Measurements from ENCODE around the gene ATXN7L3B.
A peak's percentile ranks its signal among the peaks of the same experiment; 100 is the strongest.
"Not testable (repeated sequence)": the region's sequence is repeated elsewhere in the genome, so short reads cannot be mapped to it uniquely, and the experiment has no call there.

GRCh38 chr12:74508873-74509657 is 28.6 kb upstream of the ATXN7L3B start:
- peak; percentile 17; the same call in 1 of the 2 replicates for TF ChIP-seq MAX (IDR thresholded peaks at IDR 0.05)
- TF ChIP-seq HOXB13 (CRISPR knock-in tag; IDR thresholded peaks at IDR 0.05; ENCODE audit: low read depth); CTCF (IDR thresholded peaks at IDR 0.05); REST (IDR thresholded peaks at IDR 0.05); MAZ (IDR thresholded peaks at IDR 0.05; ENCODE audit: borderline replicate concordance, low read depth, low read length): not testable (repeated sequence)
- peak; percentile 15; the same call in 1 of the 2 replicates for TF ChIP-seq POLR2A (IDR thresholded peaks at IDR 0.05; ENCODE audit: low read length)

All from A549 (cell line).